GM21381 (cell line): ENCODE data around the gene ARID5B.

Experiments
- ATAC-seq: cut with Tn5 transposase; IDR thresholded peaks from one replicate; pipeline ENCODE4 v1.9.1; 2021; ENCODE audit warnings: mild to moderate bottlenecking, moderate library complexity; ENCODE audit not compliant: unreplicated experiment

ARID5B gene

DNA sequence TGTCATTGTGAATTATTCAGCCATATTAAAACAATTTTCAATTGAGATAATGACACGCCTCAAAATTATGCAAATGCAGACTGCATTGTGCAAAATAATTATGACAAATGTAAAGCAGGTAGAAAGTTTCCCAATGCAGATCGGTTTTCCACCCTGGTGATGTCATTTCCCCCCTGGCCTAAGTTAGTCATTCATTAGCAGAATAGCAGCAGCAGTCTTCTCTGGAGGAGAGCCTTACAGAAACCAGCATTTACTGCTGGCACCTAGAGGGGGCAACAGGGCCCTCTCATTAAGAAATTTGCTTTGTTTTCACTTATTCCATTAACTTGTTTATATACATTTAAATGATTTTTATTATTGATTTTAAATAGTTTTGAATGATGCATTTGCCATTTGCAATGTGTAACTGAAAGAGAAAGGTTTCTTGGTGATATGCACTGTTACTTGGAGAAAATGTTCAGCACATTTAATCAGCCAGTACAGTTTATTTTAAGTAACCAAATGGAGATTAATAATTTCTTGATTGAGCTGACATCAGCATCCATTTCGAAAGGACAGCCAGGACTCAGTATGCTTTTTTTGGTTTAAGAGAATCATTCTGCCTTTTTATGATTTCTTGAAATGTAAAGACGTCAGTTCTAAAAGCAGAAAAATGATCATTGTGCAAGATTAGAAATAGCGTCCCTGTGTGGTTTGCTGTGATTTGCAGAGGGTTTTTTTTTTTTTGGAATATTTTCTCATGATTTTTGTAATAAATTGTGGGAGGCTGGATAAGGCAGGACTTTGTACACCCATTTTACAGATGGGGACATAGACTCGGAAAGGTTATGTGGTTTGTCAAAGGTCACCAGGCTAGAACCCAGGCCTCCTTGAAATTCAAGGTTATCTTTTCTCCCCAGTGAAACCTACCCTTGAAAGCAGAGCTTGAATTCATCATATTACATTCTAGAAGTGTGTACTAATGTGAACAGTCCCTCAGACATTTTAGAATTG lies 3.5 kb downstream of the ARID5B start:
- peak; percentile 39 for ATAC-seq

DNA sequence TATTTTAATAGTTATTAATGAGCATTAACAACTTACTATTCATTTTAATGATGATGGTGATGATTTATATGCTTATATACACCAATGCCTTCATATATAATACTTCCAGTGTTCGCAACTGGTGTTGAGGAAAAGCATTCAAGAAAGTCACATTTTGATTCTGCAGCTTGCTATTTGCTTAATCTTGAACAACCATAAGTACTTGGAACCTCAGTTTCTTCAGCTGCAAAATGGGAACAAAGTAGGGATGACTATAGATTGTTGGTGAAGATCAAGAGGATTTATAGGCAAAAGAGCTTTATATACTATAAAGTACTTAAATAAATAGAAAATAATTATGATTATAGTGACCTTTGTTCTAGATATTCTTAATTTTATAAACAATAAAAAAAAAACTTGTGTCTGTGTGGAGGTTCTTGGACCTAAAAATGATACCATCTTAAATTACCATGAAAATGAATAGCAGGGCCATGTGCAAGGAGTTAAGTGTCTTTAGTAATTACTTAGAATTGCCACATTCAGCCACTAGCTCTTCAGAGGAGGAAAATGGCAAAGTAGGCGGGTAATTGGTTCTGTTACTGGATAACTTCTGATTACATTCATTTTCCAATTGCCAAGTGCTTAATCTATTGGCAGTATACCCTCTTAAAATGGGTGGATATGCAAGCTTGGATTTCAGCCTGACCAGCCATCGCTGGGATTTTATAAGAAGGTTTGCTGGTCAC lies 4.5 kb downstream of the ARID5B start:
- no peak for ATAC-seq

DNA sequence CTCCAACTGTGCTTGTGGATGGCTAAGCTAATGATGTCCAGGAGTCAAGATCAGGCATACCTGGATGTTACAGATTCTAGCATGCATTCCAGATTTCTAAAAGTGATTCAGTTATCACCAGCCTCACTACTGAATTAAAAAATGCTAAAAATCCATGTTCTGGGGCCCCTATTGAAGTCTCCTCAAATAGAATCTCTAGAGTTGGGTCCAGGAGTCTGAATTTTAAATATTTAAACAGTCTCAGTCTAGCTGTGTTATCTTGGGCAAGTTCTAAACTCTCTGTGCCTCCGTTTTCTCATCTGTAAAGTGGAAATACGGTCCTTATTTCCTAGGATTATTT lies 5.0 kb downstream of the ARID5B start:
- ATAC-seq, result no peak

DNA sequence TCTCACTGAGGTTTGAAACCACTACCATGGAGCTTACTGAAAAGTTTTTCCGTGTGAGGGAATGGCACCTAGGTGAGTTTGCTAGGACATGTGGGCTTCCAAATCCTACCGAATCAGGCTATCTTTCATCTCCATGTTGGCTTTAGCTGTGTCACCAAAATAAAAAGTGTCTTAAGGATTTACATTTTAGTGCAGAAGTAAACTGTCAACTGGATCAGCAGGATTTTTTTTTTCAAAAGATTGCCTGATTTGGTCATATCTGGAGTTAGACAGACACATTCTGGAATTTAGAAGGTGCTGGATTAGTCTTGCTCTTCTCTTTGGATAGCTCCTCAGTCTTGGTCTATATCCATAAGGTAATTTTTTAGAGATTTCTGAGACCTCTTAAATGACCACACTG lies 5.5 kb downstream of the ARID5B start:
- no peak for ATAC-seq

- ATAC-seq, result no peak
These were observed 6.1 kb downstream of the ARID5B start for GRCh38 chr10:61907587-61907986.

DNA sequence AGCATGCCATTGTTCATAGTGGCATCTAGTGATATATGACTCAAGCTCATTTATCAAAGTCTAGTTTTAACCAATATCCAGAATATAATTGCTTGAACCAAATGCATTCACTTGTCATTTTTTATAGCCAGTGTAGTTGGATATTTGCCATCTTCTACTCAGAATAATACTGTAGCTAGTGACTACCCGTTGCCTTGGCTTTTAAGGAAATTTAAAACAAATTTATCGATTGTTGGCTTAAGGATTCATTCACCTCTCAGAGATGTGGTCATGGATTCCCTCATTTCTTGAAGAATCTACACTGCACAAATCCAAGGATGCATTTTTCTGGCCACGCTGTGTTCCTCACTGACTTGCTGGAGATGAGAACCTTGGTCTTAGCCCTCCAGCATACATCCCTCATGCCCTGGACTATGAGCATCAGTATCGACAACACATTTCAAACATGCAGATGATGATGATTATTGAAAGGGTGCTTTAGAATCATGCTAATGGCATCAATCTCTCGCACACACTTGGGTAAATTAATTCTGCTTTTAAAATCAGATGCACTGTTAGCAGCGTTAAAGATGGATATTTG lies 8.8 kb downstream of the ARID5B start:
- no peak for ATAC-seq

- ATAC-seq, result no peak
These were observed 9.4 kb downstream of the ARID5B start for GRCh38 chr10:61910894-61911293.

DNA sequence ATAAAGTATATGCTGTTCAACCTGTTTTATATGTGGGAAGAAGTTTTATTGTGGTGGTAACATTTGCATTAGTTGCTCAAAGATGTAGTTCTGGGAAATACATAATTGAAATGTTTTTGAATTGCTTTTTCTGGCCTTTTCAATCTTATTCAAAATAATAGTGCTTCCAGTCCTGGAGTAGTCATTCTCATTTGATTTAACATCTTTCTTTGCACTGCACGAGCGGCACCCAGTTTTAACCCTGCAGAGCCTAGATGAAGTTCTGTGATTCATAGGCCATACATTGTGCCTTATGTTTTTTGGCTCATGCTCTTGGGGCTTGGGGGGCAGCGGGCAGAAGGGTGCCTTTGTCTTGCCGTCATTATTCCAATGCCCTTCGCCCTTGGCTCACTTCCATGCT lies 9.9 kb downstream of the ARID5B start:
- ATAC-seq, result no peak

- no peak for ATAC-seq
These were observed 11.5 kb downstream of the ARID5B start for GRCh38 chr10:61912981-61913380.

GRCh38 chr10:61918140-61918539 lies 16.6 kb downstream of the ARID5B start:
- no peak for ATAC-seq

DNA sequence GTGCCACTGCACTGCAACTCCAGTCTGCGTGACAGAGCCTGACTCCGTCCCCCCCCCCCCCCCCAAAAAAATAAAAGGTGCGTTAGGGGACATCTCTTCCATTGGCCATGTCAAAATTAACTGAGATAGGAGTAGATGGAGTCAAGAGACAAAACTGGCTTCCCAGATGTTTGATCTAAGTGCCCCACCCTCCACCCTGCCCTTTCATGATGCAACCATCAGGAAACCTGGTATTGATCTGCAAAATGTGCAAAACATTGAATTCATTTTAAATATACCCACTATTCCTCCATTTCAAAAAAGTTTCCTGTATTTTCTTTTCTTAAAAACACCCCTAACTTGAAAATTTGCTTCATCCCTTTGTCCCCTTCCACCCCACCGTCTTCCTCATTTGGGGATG lies 17.5 kb downstream of the ARID5B start:
- ATAC-seq, result no peak

- ATAC-seq, result no peak
These were observed 18.2 kb downstream of the ARID5B start for GRCh38 chr10:61919646-61920215.

DNA sequence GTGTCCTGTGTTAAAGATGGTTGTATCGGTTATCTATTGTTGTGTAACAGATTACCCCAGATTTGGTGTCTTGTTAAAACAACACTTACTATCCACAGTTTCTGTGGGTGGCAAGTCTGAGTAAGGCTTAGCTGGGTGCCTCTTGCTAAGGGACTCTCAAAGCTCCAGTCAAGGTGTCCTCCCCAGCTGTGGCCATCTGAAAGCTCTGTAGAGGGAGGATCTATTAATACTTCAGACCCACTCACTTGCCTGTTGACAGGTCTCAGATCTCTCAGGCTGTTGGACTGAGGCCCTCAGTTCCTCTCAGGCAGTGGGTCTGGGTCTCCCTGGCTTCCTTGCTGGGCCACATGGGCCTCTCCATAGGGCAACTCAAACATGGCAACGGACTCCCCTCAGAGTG lies 19.6 kb downstream of the ARID5B start:
- no peak for ATAC-seq

DNA sequence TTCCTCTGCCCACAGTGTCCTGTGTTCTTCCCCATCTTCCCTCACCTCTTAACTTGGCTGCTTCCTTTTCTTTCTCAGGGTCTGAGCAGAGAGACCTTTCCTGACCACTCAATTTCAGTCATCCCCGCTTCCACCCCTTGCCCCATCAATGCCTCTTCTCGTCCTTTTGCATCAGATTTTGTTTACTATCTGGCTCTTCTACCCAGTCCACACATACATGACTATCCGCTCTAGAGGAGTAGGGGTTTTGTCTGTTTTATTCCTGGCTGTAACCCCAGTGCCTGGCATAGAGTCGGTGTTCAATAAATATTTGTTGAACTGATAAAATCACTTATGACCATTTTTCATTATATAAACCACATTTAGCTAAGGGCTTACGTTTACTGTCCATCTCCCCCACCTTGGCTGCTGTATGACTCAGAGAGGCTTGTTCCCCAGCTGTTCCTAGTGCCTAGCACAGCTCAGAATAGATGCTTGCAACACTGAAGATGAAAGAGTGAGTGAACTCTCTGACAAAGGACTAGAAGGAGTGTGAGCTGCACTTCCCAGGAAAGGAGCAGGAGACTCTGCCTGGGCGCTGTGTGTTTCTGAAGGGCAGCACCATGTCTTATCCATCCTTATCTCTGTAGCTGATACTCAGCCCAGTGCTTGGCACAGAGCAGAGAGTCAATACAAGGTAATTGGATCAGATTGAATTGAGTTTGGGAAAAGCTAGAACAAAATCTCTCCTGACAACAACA lies 21.9 kb downstream of the ARID5B start:
- no peak for ATAC-seq

GRCh38 chr10:61923950-61924274 lies 22.4 kb downstream of the ARID5B start:
- no peak for ATAC-seq

DNA sequence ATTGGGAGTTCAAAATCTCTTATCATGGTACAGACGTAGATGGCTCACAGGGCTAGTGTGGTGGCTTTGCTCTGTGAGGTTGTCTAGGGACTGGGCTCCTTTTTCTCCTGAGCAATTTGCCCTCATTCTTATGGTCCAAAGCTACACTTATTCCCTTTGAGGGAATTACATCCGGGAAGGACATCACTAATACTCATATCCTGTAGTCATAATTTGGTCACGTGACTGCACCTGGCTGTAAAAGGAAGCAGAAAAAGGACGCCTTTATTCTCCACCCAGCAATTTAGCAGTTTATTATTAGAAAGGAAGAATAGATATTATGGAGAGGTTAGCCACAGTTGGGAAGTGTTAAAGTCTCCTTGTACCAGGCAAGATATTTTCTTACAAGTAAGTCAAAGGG lies 28.1 kb downstream of the ARID5B start:
- no peak for ATAC-seq

- no peak for ATAC-seq
These were observed 30.3 kb downstream of the ARID5B start for GRCh38 chr10:61931620-61932332.

- ATAC-seq, result no peak
These were observed 32.5 kb downstream of the ARID5B start for GRCh38 chr10:61933859-61934555.

DNA sequence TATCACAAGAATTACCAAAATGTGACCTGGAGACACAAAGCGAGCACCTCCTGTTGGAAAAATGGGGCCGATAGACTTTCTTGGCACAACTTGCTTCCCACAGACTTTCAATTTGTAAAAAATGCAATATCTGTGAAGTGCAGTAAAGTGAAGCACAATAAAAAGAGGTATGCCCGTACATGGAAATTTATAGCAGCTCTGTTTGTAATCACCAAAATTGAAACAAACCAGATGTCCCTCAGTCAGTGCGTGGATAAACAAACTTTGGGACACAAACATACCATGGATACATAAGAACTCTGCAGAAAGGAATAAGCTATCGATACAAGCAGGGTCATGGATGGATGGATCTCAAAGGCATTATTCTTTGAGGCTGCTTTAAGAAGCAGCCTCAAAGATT lies 33.6 kb downstream of the ARID5B start:
- ATAC-seq, result no peak

DNA sequence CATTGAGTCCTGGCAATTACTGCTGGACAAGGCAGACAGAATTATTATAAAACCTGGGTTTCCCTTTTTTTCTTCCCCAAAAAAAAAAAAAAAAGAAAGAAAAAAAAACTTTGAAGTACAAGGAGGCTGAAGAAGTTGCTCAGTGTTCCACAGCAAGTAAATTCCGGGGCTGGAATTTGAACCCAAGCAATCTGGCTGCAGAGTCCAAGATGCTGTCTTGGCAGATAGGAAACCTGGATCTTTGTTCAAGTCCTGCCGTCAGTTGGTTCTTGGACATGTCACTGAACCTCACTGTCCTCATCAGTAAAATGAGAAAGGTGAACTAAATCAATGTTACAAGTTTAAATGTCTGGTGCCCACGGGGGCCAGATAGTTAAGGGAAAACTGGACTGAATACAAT lies 35.3 kb downstream of the ARID5B start:
- no peak for ATAC-seq
